Activated CD4-positive, alpha-beta memory T cell treated with anti-CD3 and anti-CD28 coated beads for 36 hours (primary cell): Measurements from ENCODE around the gene ISM1. TPM values are rescaled to one million over a fixed set of nuclear protein-coding genes. Genes with fewer than 3 reads are reported as not detected.

Experiments
- CTCF ChIA-PET: fragments of 350-600 bp; sonication (Branson Sonifier 250); formaldehyde crosslinking; loops from one replicate; lab custom pipeline; 2021; ENCODE audit warnings: antibody characterized with exemption, inconsistent platforms; lab: Charles Lee
- POLR2A ChIA-PET: fragments of 350-600 bp; sonication (Branson Sonifier 250); formaldehyde crosslinking; loops from one replicate; lab custom pipeline; 2021; ENCODE audit warnings: antibody characterized with exemption; lab: Charles Lee
- DNase-seq: peaks from one replicate; pipeline ENCODE4 v3.0.0-alpha.2; 2020
- H3K27ac Mint-ChIP-seq: one replicate; pipeline ENCODE4 v1.8.0; 2021; ENCODE audit warnings: mixed read lengths
- H3K27me3 Mint-ChIP-seq: one replicate; pipeline ENCODE4 v1.8.0; 2021; ENCODE audit warnings: mixed read lengths
- H3K36me3 Mint-ChIP-seq: one replicate; pipeline ENCODE4 v1.8.0; 2021; ENCODE audit warnings: mixed read lengths
- H3K4me1 Mint-ChIP-seq: one replicate; pipeline ENCODE4 v1.8.0; 2021; ENCODE audit warnings: low read depth, mixed read lengths
- H3K4me3 Mint-ChIP-seq: one replicate; pipeline ENCODE4 v1.8.0; 2021; ENCODE audit warnings: mild to moderate bottlenecking, mixed read lengths
- H3K9me3 Mint-ChIP-seq: one replicate; pipeline ENCODE4 v1.8.0; 2021; ENCODE audit warnings: mixed read lengths
- intact Hi-C: fragments of 100-400 bp; cut with micrococcal nuclease; formaldehyde crosslinking; loops from one replicate; pipeline ENCODE4 v1.15.1; 2023
- total RNA-seq, 2 experiments: library from RNA; stranded (reverse); gene quantifications; one replicate each; pipeline ENCODE4 v1.2.3, GENCODE V29; 2021

ISM1 gene
- total RNA-seq, 2 experiments from 2014 or later = 0.34 to 0.36 TPM

DNA sequence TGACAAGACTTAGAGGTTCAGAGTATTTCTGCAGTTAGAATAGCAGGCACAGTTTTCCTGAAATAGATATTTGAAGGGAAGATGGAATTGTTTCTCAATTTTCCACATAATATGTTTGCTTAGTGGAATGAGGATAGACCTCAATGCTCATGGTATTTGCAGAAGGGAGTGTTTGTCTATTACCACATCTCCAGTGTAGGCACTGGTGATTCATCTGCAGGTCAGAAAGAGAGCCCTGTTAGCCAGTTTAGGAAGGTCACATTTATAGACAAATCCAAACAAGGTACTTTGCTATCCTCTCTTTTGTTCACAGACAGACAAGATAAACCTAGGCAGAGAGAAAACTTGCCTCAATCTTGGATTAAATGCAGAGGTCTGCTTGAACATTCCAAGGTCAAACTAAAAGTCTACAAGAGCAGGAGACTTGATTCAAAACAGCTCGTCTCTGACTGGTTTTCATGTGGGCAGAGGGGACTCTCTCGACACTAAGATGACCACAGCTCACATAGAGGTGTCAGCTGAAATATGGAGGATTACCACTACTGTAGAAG lies 22.8 kb downstream of the ISM1 start:
- POLR2A ChIA-PET = no interaction called here
- no peaks in the 10 kb centered on the region for H3K9me3 Mint-ChIP-seq
- no peak overlapping the region for H3K4me3 Mint-ChIP-seq
- no peaks in the 10 kb centered on the region for H3K27me3 Mint-ChIP-seq
- CTCF ChIA-PET = interaction anchor here (0.6 to 1.4 kb wide), 3 partner anchors 16 to 529 kb away, joined by 3 read pairs; no protein-coding TSS in a partner anchor
- H3K27ac Mint-ChIP-seq = no peak overlapping the region
- intact Hi-C loops = no loop called here
- no peak for DNase-seq
- no peaks in the 10 kb centered on the region for H3K36me3 Mint-ChIP-seq
- H3K4me1 Mint-ChIP-seq = peaks cover 35% of the 10 kb centered on the region

- intact Hi-C loops = no loop called here
- H3K27me3 Mint-ChIP-seq = no peaks in the 10 kb centered on the region
- no peak for DNase-seq
- no peaks in the 10 kb centered on the region for H3K36me3 Mint-ChIP-seq
- CTCF ChIA-PET = interaction anchor here (1.7 kb wide), 1 partner anchor 126 kb away, joined by 4 read pairs; no protein-coding TSS in a partner anchor
- POLR2A ChIA-PET = no interaction called here
- no peaks in the 10 kb centered on the region for H3K9me3 Mint-ChIP-seq
- no peak overlapping the region for H3K27ac Mint-ChIP-seq
- no peak overlapping the region for H3K4me3 Mint-ChIP-seq
- peaks cover 43% of the 10 kb centered on the region for H3K4me1 Mint-ChIP-seq
Measured at GRCh38 chr20:13245250-13245723, 24.2 kb downstream of the ISM1 start.

DNA sequence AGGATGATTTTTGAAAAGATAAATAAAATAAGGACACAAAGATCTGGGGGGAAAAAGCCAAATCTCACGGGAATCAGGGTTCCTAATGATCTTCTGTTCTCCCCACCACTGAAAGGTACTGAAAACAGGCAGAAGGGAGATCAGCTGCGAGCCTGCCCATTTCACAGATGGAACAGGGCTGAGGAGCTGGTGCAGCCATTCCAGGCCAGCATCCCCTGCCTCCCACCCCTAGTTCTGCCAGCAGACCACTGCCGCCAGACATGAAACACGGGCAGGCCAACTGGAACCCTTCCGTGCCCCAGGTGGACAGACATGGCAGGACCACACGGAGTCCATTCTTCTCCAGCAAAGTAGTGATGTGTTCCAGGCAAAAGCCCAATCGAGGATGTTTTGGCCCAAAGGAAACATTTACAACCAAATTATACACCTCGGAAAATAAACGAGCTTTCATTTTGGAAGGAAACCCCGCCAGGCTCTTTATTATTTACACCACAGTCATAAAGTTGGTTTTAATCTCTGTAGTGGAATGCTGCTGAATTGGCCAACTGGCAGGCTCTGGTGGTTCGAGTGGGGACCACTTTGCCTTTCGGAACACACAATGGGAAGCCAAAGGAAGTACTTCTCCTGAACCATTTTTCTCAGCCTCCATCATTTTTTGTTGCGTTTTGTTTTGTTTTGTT lies 28.2 kb downstream of the ISM1 start:
- Mint-ChIP-seq H3K4me1 (peaks cover 48% of the 10 kb centered on the region), H3K27ac (no peak overlapping the region), H3K4me3 (no peak overlapping the region), H3K36me3 (no peaks in the 10 kb centered on the region), H3K27me3 (no peaks in the 10 kb centered on the region), H3K9me3 (no peaks in the 10 kb centered on the region)
- POLR2A ChIA-PET = no interaction called here
- intact Hi-C loops = no loop called here
- CTCF ChIA-PET = interaction anchor here (0.6 to 3.8 kb wide), 5 partner anchors 8 to 571 kb away, joined by 3 to 16 read pairs (median 3); no protein-coding TSS in a partner anchor
- no peak for DNase-seq

GRCh38 chr20:13249798-13250170 lies 28.7 kb downstream of the ISM1 start:
- intact Hi-C loops = no loop called here
- Mint-ChIP-seq H3K36me3 (no peaks in the 10 kb centered on the region), H3K4me1 (peaks cover 45% of the 10 kb centered on the region), H3K27ac (no peak overlapping the region), H3K4me3 (no peak overlapping the region), H3K9me3 (no peaks in the 10 kb centered on the region), H3K27me3 (no peaks in the 10 kb centered on the region)
- DNase-seq = no peak
- CTCF ChIA-PET = interaction anchor here (0.6 to 3.8 kb wide), 4 partner anchors 12 to 571 kb away, joined by 3 to 16 read pairs (median 4); no protein-coding TSS in a partner anchor
- POLR2A ChIA-PET = no interaction called here

GRCh38 chr20:13250251-13250650 lies 29.2 kb downstream of the ISM1 start:
- CTCF ChIA-PET = interaction anchor here (0.6 to 3.8 kb wide), 3 partner anchors 12 to 570 kb away, joined by 3 to 16 read pairs (median 4); no protein-coding TSS in a partner anchor
- intact Hi-C loops = no loop called here
- H3K9me3 Mint-ChIP-seq = no peaks in the 10 kb centered on the region

GRCh38 chr20:13251106-13251903 lies 30.2 kb downstream of the ISM1 start:
- Mint-ChIP-seq H3K4me3 (no peak overlapping the region), H3K9me3 (no peaks in the 10 kb centered on the region), H3K27me3 (no peaks in the 10 kb centered on the region), H3K27ac (no peak overlapping the region), H3K4me1 (peaks cover 38% of the 10 kb centered on the region), H3K36me3 (no peaks in the 10 kb centered on the region)
- CTCF ChIA-PET = interaction anchor here (0.8 to 1.1 kb wide), 2 partner anchors 10 to 11 kb away, joined by 3 read pairs; no protein-coding TSS in a partner anchor
- intact Hi-C loops = no loop called here
- POLR2A ChIA-PET = no interaction called here
- no peak for DNase-seq

More at GRCh38 chr20:13250251-13250650, 29.2 kb downstream of the ISM1 start:
- POLR2A ChIA-PET = no interaction called here
- DNase-seq = no peak
- Mint-ChIP-seq H3K27me3 (no peaks in the 10 kb centered on the region), H3K36me3 (no peaks in the 10 kb centered on the region), H3K27ac (no peak overlapping the region), H3K4me1 (peaks cover 45% of the 10 kb centered on the region), H3K4me3 (no peak overlapping the region)

DNA sequence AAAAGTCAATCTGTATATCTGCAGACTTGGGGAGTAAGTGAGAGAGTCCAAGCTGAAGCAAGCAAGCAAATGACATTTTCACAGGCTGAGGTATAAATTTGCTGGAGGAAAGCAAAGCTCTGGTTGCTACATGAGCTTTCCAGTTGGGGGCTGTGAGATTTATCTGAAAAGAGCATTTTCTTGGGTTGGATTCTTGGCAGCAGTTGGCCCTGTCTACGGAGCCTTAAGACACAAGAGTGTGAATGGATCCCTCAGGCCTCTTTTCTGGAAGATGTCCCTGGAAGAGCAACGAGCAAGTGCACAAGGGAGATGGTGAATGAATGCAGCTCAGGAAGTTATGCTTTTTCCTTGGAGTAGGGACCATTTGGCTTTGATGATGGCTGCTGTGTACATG lies 30.8 kb downstream of the ISM1 start:
- POLR2A ChIA-PET = no interaction called here
- H3K4me1 Mint-ChIP-seq = peaks cover 36% of the 10 kb centered on the region
- no peak for DNase-seq
- no peaks in the 10 kb centered on the region for H3K36me3 Mint-ChIP-seq
- intact Hi-C loops = no loop called here
- H3K9me3 Mint-ChIP-seq = no peaks in the 10 kb centered on the region
- no peak overlapping the region for H3K27ac Mint-ChIP-seq
- CTCF ChIA-PET = interaction anchor here (0.8 to 1.1 kb wide), 2 partner anchors 9 to 10 kb away, joined by 3 read pairs; no protein-coding TSS in a partner anchor
- H3K27me3 Mint-ChIP-seq = no peaks in the 10 kb centered on the region
- no peak overlapping the region for H3K4me3 Mint-ChIP-seq

DNA sequence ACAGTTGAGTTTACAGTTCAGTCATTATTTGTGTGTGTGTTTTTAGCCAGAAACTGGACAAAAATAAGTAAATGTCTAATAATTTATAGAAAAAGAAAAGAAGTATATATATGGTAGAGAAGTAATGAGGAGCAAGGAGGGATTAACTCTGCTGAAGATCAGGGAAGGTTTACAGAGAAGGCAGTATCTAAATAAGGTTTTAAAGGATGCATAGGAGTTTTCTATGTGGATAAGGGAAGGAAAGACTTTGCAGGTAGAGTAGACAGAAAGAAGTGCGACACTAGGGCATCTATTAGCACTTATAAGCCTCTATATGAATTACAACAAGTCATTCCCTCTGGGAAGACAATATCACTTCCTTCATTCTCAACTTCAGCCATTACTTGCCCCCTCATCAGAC lies 34.3 kb downstream of the ISM1 start:
- Mint-ChIP-seq H3K4me3 (no peak overlapping the region), H3K4me1 (peaks cover 15% of the 10 kb centered on the region), H3K27ac (no peak overlapping the region), H3K27me3 (no peaks in the 10 kb centered on the region), H3K36me3 (no peaks in the 10 kb centered on the region), H3K9me3 (no peaks in the 10 kb centered on the region)
- DNase-seq = no peak
- ChIA-PET POLR2A (no interaction called here), CTCF (no interaction called here)
- intact Hi-C loops = no loop called here

DNA sequence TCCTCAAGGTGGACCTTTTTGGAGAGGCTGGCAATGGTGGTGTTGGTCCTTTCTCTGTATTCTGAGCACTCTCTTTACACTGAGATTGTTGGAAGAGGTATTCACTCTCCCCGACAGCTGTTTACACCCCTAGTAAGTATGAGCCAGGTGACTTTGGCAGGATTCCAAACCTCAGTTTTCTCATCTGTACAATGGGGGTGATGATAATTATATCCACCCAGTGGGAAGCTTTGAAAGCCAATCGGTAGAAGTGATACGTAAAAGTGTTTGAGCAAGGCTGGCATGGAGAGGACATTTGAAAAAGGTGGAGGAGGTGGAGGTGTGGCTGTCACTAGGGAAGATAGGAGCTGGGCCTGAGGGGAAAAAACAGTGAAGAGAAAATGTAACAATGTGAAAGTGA lies 35.5 kb downstream of the ISM1 start:
- H3K36me3 Mint-ChIP-seq = no peaks in the 10 kb centered on the region
- CTCF ChIA-PET = no interaction called here
- H3K4me1 Mint-ChIP-seq = peaks cover 15% of the 10 kb centered on the region
- H3K27ac Mint-ChIP-seq = no peak overlapping the region
- intact Hi-C loops = no loop called here
- H3K9me3 Mint-ChIP-seq = no peaks in the 10 kb centered on the region
- no peaks in the 10 kb centered on the region for H3K27me3 Mint-ChIP-seq
- H3K4me3 Mint-ChIP-seq = no peak overlapping the region
- no peak for DNase-seq
- POLR2A ChIA-PET = no interaction called here

- H3K4me3 Mint-ChIP-seq = no peak overlapping the region
- H3K9me3 Mint-ChIP-seq = no peaks in the 10 kb centered on the region
- no peaks in the 10 kb centered on the region for H3K36me3 Mint-ChIP-seq
- peaks cover 13% of the 10 kb centered on the region for H3K4me1 Mint-ChIP-seq
- DNase-seq = no peak
- intact Hi-C loops = loop anchor here (5.0 kb wide), 1 partner anchor 38 kb away; the partner anchor contains the start of gene ISM1
- POLR2A ChIA-PET = no interaction called here
- CTCF ChIA-PET = interaction anchor here (0.7 to 4.8 kb wide), 7 partner anchors 13 to 143 kb away, joined by 3 to 56 read pairs (median 3); partner anchors contain the start of gene ISM1
- no peaks in the 10 kb centered on the region for H3K27me3 Mint-ChIP-seq
- no peak overlapping the region for H3K27ac Mint-ChIP-seq
Measured at GRCh38 chr20:13259921-13260320, 38.8 kb downstream of the ISM1 start.

DNA sequence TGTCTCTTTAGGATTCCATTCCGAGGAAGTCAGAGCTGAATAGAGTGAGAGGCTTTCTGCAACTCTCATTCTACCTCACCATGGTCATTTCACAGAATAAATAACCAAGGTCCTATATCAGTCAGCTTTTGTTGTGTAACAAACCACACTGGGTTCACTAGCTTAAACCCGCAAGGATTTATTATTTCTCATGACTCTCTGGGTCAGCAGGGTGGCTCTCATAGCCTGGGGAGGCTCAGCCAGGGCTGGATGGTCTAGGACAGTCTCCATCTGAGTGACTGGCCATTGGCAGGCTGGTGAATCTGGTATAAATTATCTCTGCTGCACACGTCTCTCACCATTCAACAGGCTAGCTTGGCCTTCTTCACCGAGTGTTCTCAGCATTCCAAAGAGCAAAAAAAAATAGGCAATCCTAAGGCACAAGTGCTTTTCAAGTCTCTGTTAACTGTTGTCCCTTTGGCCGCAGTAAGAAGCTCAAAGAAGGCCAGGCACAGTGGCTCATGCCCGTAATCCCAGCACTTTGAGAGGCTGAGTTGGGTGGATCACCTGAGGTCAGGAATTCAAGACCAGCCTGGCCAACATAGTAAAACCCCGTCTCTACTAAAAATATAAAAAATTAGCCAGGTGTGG lies 39.7 kb downstream of the ISM1 start:
- H3K36me3 Mint-ChIP-seq = no peaks in the 10 kb centered on the region
- POLR2A ChIA-PET = no interaction called here
- peaks cover 13% of the 10 kb centered on the region for H3K4me1 Mint-ChIP-seq
- DNase-seq = no peak
- H3K9me3 Mint-ChIP-seq = no peaks in the 10 kb centered on the region
- H3K27ac Mint-ChIP-seq = no peak overlapping the region
- no peak overlapping the region for H3K4me3 Mint-ChIP-seq
- CTCF ChIA-PET = interaction anchor here (0.6 to 4.8 kb wide), 14 partner anchors 8 to 286 kb away, joined by 3 to 56 read pairs (median 4); no protein-coding TSS in a partner anchor
- intact Hi-C loops = loop anchor here (5.0 kb wide), 1 partner anchor 38 kb away; the partner anchor contains the start of gene ISM1
- no peaks in the 10 kb centered on the region for H3K27me3 Mint-ChIP-seq
